ENCODE data around the gene NFIA.

DNA sequence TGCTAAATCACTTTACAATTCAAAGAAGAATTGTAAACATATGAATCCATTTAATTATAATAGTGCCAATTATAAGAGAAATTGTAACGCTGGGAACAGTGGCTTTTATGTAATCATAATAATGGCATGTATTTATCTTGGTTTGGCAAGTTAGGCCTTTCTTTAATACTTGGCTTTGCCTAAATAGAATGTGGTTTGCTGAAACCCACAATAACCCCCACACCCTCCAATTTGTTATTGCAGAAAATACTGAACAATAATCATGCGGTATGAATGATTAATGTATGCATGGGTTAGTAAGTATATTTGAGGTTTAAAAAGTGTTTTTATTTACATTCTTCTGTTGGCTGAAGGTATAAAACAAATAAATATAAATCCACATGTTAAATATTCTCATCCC, 138.2 kb downstream of the NFIA start:
- TF ChIP-seq, protein P1, sequence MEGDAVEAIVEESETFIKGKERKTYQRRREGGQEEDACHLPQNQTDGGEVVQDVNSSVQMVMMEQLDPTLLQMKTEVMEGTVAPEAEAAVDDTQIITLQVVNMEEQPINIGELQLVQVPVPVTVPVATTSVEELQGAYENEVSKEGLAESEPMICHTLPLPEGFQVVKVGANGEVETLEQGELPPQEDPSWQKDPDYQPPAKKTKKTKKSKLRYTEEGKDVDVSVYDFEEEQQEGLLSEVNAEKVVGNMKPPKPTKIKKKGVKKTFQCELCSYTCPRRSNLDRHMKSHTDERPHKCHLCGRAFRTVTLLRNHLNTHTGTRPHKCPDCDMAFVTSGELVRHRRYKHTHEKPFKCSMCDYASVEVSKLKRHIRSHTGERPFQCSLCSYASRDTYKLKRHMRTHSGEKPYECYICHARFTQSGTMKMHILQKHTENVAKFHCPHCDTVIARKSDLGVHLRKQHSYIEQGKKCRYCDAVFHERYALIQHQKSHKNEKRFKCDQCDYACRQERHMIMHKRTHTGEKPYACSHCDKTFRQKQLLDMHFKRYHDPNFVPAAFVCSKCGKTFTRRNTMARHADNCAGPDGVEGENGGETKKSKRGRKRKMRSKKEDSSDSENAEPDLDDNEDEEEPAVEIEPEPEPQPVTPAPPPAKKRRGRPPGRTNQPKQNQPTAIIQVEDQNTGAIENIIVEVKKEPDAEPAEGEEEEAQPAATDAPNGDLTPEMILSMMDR (IDR thresholded peaks at IDR 0.05) = no peak
- TF ChIP-seq POLR2A (IDR thresholded peaks at IDR 0.05; ENCODE audit: low read depth) (no peak), POLR2AphosphoS5 (IDR thresholded peaks at IDR 0.05) (no peak)

All from esophagus muscularis mucosa (tissue), 3 donors.